GM08714 (cell line): ENCODE data around the gene CEP85.
"Not testable (repeated sequence)": the region's sequence is repeated elsewhere in the genome, so short reads cannot be mapped to it uniquely, and the experiment has no call there.

Experiments used
- H3K4me3 ChIP-seq: fragments of 200-500 bp; sonication (Bioruptor generic); 2 replicates; pipeline ENCODE4 v1.5.1; 2014; ENCODE audit warnings: mild to moderate bottlenecking, low read length, inconsistent platforms
- ZNF274 ChIP-seq: IDR thresholded peaks from 2 replicates; pipeline ENCODE4 v1.6.1; 2012; ENCODE audit warnings: mild to moderate bottlenecking, low read depth, low read length

The CEP85 gene

DNA sequence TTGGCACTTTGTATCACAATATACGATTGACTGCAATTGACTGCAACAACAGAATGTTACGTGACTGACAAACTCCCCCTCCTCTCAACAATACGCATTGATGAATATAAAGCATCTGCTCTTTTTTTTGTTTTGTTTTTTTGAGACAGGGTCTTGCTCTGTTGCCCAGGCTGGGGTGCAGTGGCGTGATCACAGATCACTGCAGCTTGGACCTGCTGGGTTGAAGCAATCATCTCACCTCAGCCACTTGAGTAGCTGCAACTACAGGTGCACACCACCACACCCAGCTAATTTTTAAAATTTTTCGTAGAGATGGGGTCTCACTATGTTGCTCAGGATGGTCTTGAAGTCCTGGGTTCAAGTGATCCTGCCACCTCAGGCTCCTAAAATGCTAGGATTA, 21.3 kb upstream of the CEP85 start:
- no peak for TF ChIP-seq ZNF274

DNA sequence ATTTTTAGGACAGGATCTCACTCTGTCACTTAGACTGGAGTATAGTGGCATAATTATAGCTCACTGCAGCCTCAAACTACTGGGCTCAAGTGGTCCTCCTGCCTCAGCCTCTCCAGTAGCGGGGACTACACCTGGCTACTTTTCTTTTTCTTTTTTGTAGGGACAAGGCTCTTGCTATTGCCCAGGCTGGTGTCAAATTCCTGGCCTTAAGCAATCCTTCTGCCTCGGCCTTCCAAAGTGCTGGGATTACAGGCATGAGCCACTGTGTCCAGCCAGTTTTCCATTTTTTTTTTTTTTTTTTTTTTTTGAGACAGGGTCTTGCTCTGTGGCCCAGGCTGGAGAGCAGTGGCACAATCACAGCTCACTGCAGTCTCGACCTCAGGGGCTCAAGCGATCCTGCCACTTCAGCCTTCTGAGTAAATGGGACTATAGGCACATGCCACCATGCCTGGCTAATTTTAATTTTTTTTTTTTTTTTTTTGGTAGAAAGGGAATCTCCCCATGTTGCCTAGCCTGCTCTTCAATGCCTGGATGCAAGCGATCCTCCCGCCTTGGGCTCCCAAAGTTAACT, 20.6 kb upstream of the CEP85 start:
- no peak for TF ChIP-seq ZNF274
- H3K4me3 ChIP-seq, result no peak overlapping the region

More for the DNA sequence above, 21.3 kb upstream of the CEP85 start:
- no peak overlapping the region for H3K4me3 ChIP-seq

DNA sequence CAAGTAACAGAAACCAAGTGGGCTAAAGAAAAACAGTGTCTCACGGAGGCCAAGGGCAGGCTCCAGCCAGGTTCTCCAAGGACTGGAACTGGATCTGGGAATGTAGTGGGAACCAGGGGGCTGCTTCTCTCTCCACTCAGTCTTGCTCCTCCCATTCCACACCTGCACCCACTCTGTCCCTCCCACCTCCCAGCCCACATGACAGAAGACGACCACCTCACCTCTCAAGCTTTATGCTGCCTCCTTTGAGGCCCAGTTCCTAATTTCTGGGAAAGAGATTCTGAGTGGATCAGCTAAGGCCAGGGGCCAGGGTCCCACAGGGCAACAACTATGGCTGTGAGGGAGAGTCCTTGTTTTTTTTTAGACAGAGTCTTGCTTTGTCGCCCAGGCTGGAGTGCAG, 18.8 kb upstream of the CEP85 start:
- TF ChIP-seq ZNF274, result no peak
- no peak overlapping the region for H3K4me3 ChIP-seq

DNA sequence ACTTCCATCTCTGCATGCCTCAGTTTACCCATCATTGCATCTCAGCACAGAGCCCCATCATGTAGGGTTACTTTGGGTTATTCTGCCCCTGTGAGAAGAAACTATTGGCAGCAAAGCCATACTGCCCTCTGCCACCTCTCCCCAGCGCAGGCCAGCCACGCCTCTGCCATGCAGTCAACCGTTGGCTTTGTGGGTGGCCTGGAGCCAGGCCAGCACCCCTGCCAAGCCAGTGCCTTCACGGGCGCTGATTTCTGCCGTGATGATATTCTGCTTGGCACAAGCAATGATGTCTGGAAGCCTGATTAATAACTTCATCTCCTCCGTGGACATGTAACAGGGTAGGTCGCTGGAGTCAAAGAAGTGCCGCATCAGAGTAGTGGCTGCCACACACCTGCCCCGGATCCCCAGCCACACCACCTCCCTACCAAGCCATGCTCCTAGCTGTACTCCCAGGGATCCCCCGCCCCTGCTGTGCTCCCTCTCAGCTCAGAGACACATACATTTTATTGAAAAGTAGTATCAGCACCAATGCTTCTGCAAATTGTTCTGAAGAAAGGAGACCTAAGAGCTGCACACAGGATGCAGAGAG, 15.0 kb upstream of the CEP85 start:
- H3K4me3 ChIP-seq, result no peak overlapping the region
- TF ChIP-seq ZNF274, result no peak

- H3K4me3 ChIP-seq, result no peak overlapping the region
- no peak for TF ChIP-seq ZNF274
These were observed 13.6 kb upstream of the CEP85 start for GRCh38 chr1:26220199-26220912.

GRCh38 chr1:26221094-26221493, 12.9 kb upstream of the CEP85 start:
- H3K4me3 ChIP-seq, result no peak overlapping the region
- no peak for TF ChIP-seq ZNF274

- no peak for TF ChIP-seq ZNF274
- no peak overlapping the region; the same call in 1 of the 2 replicates for H3K4me3 ChIP-seq
These were observed 9.4 kb upstream of the CEP85 start for GRCh38 chr1:26224606-26225005.

DNA sequence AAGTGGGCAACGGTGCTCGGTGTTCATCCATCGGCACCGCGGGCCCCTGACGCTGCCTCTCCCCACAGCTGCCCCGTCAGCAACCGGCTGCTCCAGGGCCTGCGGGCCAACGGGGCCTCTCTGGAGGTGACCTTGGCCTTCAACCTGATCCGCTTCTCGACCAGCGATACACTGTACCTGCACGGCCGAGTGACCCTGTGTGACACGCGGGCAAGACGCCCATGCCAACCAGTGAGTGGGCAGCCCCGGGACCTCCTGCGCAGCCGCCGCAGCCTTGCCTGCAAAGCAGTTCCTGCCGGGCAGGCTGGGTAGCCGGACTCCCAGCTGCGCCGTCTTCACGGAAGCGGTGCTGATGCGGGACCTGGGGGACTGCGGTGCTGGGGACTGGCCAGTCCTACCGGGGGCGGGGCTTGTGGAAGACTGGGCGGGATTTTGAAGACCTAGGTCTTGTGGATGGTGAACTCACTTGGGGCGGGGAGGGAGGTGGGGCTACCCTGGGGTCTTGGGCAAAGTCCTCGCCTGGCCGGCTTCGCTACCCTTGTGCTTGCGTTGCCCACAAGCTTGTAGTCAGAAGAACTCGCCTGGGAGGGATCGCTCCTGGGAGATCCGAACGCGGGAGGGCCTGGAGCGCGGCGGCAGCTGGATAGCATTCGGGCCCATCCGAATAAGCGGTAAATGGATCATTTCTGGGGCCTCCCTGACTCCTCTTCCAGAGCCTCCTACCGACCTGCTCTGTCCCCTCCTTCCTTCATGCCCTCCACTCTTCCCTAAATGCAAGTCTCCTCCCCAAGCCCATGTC, 8.8 kb upstream of the CEP85 start:
- peak overlapping the region; percentile 34; the same call in 1 of the 2 replicates for H3K4me3 ChIP-seq
- TF ChIP-seq ZNF274, result no peak

GRCh38 chr1:26230682-26231081, 3.3 kb upstream of the CEP85 start:
- H3K4me3 ChIP-seq, result not testable (repeated sequence)

- no peak for TF ChIP-seq ZNF274
- H3K4me3 ChIP-seq, result peak overlapping the region; percentile 86
These were observed 807 bp downstream of the CEP85 start for GRCh38 chr1:26234644-26235370.

GRCh38 chr1:26237230-26237966, 3.4 kb downstream of the CEP85 start:
- H3K4me3 ChIP-seq, result no peak overlapping the region
- TF ChIP-seq ZNF274, result no peak

DNA sequence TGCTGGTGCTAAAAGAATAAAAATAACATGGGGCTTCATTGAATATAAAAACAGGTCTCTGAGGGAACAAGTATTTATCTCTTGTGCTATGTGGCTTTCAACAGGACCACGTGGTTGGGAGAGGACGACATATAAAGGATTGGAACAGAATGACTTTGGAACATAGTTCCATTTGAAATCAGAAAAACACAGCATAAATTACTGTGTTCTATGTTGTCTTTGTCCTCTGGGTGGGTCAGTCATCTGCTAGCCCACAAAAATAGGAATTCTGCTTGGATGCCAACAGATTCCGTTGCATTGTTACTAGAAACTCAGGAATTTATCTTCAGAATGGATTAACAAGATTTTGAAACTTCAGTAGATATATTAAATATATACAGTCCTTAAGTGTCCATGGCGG, 5.9 kb downstream of the CEP85 start:
- H3K4me3 ChIP-seq, result no peak overlapping the region

GRCh38 chr1:26252718-26253117, 18.7 kb downstream of the CEP85 start:
- no peak overlapping the region for H3K4me3 ChIP-seq
- TF ChIP-seq ZNF274, result no peak

More for the DNA sequence above, 5.9 kb downstream of the CEP85 start:
- TF ChIP-seq ZNF274, result no peak
